Upper lobe of right lung (tissue), 1 donor: Measurements from ENCODE around the gene ATG101. TPM values are rescaled to one million over a fixed set of nuclear protein-coding genes. Genes with fewer than 3 reads are reported as not detected.

ENCODE experiments used
- ATAC-seq: fragments of 200-7000 bp; cut with Tn5 transposase; one replicate; pipeline ENCODE4 v1.9.1; 2020; ENCODE audit warnings: mild to moderate bottlenecking, moderate library complexity
- DNase-seq: peaks from one replicate; pipeline ENCODE4 v3.0.0-alpha.2; 2020
- H3K27ac ChIP-seq: fragments of 200-600 bp; one replicate; pipeline ENCODE4 v1.8.0; 2022
- H3K27me3 ChIP-seq: fragments of 200-600 bp; one replicate; pipeline ENCODE4 v1.8.0; 2022; ENCODE audit warnings: mild to moderate bottlenecking
- H3K36me3 ChIP-seq: fragments of 200-600 bp; one replicate; pipeline ENCODE4 v1.8.0; 2022
- H3K4me1 ChIP-seq: fragments of 200-600 bp; one replicate; pipeline ENCODE4 v1.8.0; 2022
- H3K4me3 ChIP-seq: fragments of 200-600 bp; one replicate; pipeline ENCODE4 v1.8.0; 2022; ENCODE audit warnings: mild to moderate bottlenecking
- H3K9me3 ChIP-seq: fragments of 200-600 bp; one replicate; pipeline ENCODE4 v1.8.0; 2022
- intact Hi-C: fragments of 100-400 bp; cut with DNase I; formaldehyde crosslinking; loops from one replicate; pipeline ENCODE4 v1.11.0; 2022
- total RNA-seq: library from RNA; stranded (reverse); fragmentation: NEBNext Ultra II Directional; extraction: Animal tissue kit (Norgen Biotek cat#: 25700); gene quantifications from one replicate; pipeline ENCODE4 v1.2.1, GENCODE V29; 2021
- TF ChIP-seq, protein P1 (sequence below): fragments of 200-600 bp; IDR thresholded peaks from one replicate; pipeline ENCODE4 v1.8.0; 2022; ENCODE audit warnings: antibody characterized with exemption
- donor health status: DM: no; HTN: yes; CAD: no; lungs with severe emphysema.

The ATG101 gene
- total RNA-seq, 1 donor from 2014 or later = 37.3 TPM

GRCh38 chr12:52063981-52064649 lies 5.7 kb upstream of the ATG101 start:
- no peak for ATAC-seq
- TF ChIP-seq, protein P1, sequence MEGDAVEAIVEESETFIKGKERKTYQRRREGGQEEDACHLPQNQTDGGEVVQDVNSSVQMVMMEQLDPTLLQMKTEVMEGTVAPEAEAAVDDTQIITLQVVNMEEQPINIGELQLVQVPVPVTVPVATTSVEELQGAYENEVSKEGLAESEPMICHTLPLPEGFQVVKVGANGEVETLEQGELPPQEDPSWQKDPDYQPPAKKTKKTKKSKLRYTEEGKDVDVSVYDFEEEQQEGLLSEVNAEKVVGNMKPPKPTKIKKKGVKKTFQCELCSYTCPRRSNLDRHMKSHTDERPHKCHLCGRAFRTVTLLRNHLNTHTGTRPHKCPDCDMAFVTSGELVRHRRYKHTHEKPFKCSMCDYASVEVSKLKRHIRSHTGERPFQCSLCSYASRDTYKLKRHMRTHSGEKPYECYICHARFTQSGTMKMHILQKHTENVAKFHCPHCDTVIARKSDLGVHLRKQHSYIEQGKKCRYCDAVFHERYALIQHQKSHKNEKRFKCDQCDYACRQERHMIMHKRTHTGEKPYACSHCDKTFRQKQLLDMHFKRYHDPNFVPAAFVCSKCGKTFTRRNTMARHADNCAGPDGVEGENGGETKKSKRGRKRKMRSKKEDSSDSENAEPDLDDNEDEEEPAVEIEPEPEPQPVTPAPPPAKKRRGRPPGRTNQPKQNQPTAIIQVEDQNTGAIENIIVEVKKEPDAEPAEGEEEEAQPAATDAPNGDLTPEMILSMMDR = no peak
- Histone ChIP-seq H3K4me1 (peaks cover 1% of the 10 kb centered on the region), H3K9me3 (no peaks in the 10 kb centered on the region), H3K27me3 (no peaks in the 10 kb centered on the region), H3K27ac (no peak overlapping the region), H3K36me3 (peaks cover 4% of the 10 kb centered on the region), H3K4me3 (no peak overlapping the region)
- intact Hi-C loops = no loop called here
- no peak for DNase-seq

- DNase-seq = no peak
- Histone ChIP-seq H3K27ac (no peak overlapping the region), H3K4me3 (no peak overlapping the region), H3K27me3 (no peaks in the 10 kb centered on the region), H3K9me3 (no peaks in the 10 kb centered on the region), H3K36me3 (no peaks in the 10 kb centered on the region), H3K4me1 (peaks cover 13% of the 10 kb centered on the region)
- ATAC-seq = no peak
- TF ChIP-seq, protein P1 = no peak
- intact Hi-C loops = no loop called here
Observed at GRCh38 chr12:52066346-52067080, 3.3 kb upstream of the ATG101 start.

DNA sequence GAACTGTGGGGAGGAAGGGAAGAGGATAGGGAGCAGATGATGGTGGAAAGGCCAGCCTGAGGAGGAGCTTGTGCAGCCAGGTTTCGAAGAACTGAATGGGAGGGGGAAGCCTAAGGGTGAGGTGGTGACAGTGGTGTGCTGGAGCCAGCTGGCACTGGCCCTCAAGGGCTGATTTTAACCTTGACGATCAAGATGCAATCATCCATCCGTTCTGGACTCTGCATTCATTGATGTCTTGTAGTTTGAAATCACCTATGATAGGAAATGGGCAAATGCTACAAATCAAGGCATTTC lies 2.8 kb upstream of the ATG101 start:
- TF ChIP-seq, protein P1 = no peak
- H3K9me3 ChIP-seq = no peaks in the 10 kb centered on the region
- peaks cover 15% of the 10 kb centered on the region for H3K4me1 ChIP-seq
- ATAC-seq (no peak), DNase-seq (no peak)
- intact Hi-C loops = no loop called here
- no peaks in the 10 kb centered on the region for H3K27me3 ChIP-seq
- H3K4me3 ChIP-seq = no peak overlapping the region
- H3K27ac ChIP-seq = no peak overlapping the region
- H3K36me3 ChIP-seq = no peaks in the 10 kb centered on the region

- Histone ChIP-seq H3K4me3 (peak overlapping the region; percentile 64), H3K27ac (peak overlapping the region; percentile 98), H3K36me3 (peaks cover 22% of the 10 kb centered on the region), H3K9me3 (no peaks in the 10 kb centered on the region), H3K4me1 (peaks cover 15% of the 10 kb centered on the region), H3K27me3 (no peaks in the 10 kb centered on the region)
- TF ChIP-seq, protein P1 = no peak
- intact Hi-C loops = no loop called here
- peak; percentile 51 for ATAC-seq
- DNase-seq = no peak
Observed at GRCh38 chr12:52070185-52070925, 577 bp downstream of the ATG101 start.

DNA sequence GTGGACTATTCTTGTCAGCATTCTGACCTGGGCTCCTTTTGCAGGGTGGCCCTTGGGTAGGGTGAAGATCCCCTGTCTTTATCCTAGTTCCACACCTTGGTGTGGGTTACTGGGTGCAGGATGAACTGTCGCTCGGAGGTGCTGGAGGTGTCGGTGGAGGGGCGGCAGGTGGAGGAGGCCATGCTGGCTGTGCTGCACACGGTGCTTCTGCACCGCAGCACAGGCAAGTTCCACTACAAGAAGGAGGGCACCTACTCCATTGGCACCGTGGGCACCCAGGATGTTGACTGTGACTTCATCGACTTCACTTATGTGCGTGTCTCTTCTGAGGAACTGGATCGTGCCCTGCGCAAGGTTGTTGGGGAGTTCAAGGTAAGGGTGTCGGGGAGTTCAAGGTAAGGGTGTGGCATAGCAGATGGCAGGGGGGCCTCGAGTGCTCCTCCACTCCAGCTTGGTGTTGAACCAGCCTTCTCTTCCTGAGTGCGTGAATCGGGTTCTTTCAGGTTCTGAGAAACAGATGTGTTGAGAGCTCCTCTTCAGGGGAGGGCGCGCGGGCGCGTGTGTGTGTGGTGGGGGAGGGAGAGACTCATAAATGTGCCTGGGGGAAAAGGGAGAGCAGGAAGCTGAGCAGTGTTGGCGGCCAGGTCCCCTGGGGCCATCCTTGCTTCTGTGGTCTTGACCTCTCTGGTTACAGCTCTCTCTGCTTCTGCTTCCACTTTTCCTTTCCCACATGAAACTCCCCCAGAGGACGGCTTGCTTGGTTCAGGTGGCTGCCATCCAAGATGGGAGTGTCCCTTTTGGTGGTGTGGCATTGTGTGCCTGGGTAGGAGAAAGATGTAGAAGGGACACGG lies 4.0 kb downstream of the ATG101 start:
- intact Hi-C loops = no loop called here
- no peak for DNase-seq
- Histone ChIP-seq H3K27ac (peak overlapping the region; percentile 11), H3K36me3 (peaks cover 47% of the 10 kb centered on the region), H3K9me3 (no peaks in the 10 kb centered on the region), H3K27me3 (no peaks in the 10 kb centered on the region), H3K4me1 (peaks cover 15% of the 10 kb centered on the region), H3K4me3 (no peak overlapping the region)
- no peak for ATAC-seq
- TF ChIP-seq, protein P1 = no peak
